Sigmoid colon (tissue), 4 donors: ENCODE results near the gene CRYBG3.

ENCODE experiments used
- CTCF ChIP-seq, 4 experiments: fragments of 450-650 bp in 3 of 4; fragments of 200-600 bp in 1 of 4; IDR thresholded peaks; one replicate each; pipeline ENCODE4 v1.5.1; 2016 to 2019; ENCODE audit warnings: antibody characterized with exemption in 4 of 4, mild to moderate bottlenecking in 3 of 4, moderate library complexity in 2 of 4
- POLR2AphosphoS5 ChIP-seq, 4 donors: sonication (generic); formaldehyde crosslinking; IDR thresholded peaks; one replicate each; pipeline ENCODE4 v1.6.1; 2017; ENCODE audit warnings: antibody characterized with exemption in 4 of 4

GRCh38 chr3:97972976-97973375, 151.2 kb downstream of the CRYBG3 start:
- TF ChIP-seq CTCF (IDR thresholded peaks at IDR 0.05) (no peak), POLR2AphosphoS5 (IDR thresholded peaks at IDR 0.05) (no peak)
